PC-9 (cell line): ENCODE measurements around the gene SCAPER. TPM values are rescaled to one million over a fixed set of nuclear protein-coding genes. Genes with fewer than 3 reads are reported as not detected.

Experiments
- BruUV-seq: library from RNA; stranded (reverse); fragments of 400-500 nt; replicated peaks from 2 replicates; lab custom pipeline; 2021; lab: Mats Ljungman, UMichigan
- CTCF ChIA-PET: fragments of 300-600 bp; sonication (Branson Sonifier 250); formaldehyde crosslinking; loops from one replicate; lab custom pipeline; 2022; ENCODE audit warnings: antibody characterized with exemption; lab: Charles Lee
- POLR2A ChIA-PET: fragments of 300-600 bp; sonication (Branson Sonifier 250); formaldehyde crosslinking; loops from one replicate; lab custom pipeline; 2022; ENCODE audit warnings: antibody characterized with exemption; ENCODE audit not compliant: unreplicated experiment; lab: Charles Lee
- DNase-seq, 2 experiments: peaks; one replicate each; pipeline versions ENCODE4 v3.0.0 to v3.0.0-alpha.2; 2015 to 2022; ENCODE audit warnings: mixed read lengths in 1 of 2
- H2AFZ ChIP-seq: fragments of 200-600 bp; sonication (generic); 2 replicates; pipeline ENCODE4 v1.8.1; 2017; ENCODE audit warnings: antibody characterized with exemption
- H3F3A ChIP-seq: fragments of 200-600 bp; sonication (generic); 2 replicates; pipeline ENCODE4 v1.8.1; 2017; ENCODE audit warnings: antibody characterized with exemption, mild to moderate bottlenecking, low read depth; ENCODE audit not compliant: insufficient read depth
- H3K27ac ChIP-seq: fragments of 200-600 bp; sonication (generic); 2 replicates; pipeline ENCODE4 v1.6.1; 2016; ENCODE audit warnings: mixed run types
- H3K27me3 ChIP-seq: fragments of 200-600 bp; sonication (generic); 2 replicates; pipeline ENCODE4 v1.6.1; 2016; ENCODE audit warnings: low read depth, mixed run types; ENCODE audit not compliant: insufficient read depth
- H3K36me3 ChIP-seq: fragments of 200-600 bp; sonication (generic); 2 replicates; pipeline ENCODE4 v1.6.1; 2016; ENCODE audit warnings: low read depth, mixed run types
- H3K4me1 ChIP-seq: fragments of 200-600 bp; sonication (generic); replicated peaks from 2 replicates; pipeline ENCODE4 v1.6.1; 2016; ENCODE audit warnings: mixed run types; ENCODE audit not compliant: insufficient read depth
- H3K4me2 ChIP-seq: fragments of 200-600 bp; sonication (generic); 2 replicates; pipeline ENCODE4 v1.6.1; 2017; ENCODE audit warnings: mixed run types
- H3K4me3 ChIP-seq: fragments of 200-600 bp; sonication (generic); 2 replicates; pipeline ENCODE4 v1.6.1; 2016; ENCODE audit warnings: mixed run types
- H3K79me2 ChIP-seq: fragments of 200-600 bp; sonication (generic); 2 replicates; pipeline ENCODE4 v1.6.1; 2017; ENCODE audit warnings: low read depth, mixed run types
- H3K9me2 ChIP-seq: fragments of 200-600 bp; sonication (generic); 2 replicates; pipeline ENCODE4 v1.8.1; 2017; ENCODE audit warnings: mild to moderate bottlenecking; ENCODE audit not compliant: insufficient read depth
- H3K9me3 ChIP-seq: fragments of 200-600 bp; sonication (generic); 2 replicates; pipeline ENCODE4 v1.8.1; 2016; ENCODE audit warnings: low read depth; ENCODE audit not compliant: insufficient read depth
- H4K20me1 ChIP-seq: fragments of 200-600 bp; sonication (generic); 2 replicates; pipeline ENCODE4 v1.8.1; 2017; ENCODE audit not compliant: insufficient read depth
- EZH2 ChIP-seq: fragments of 200-600 bp; sonication (generic); IDR thresholded peaks from 2 replicates; pipeline ENCODE4 v1.8.0; 2017; ENCODE audit warnings: antibody characterized with exemption, low read depth
- intact Hi-C: fragments of 100-400 bp; cut with micrococcal nuclease; formaldehyde crosslinking; loops from one replicate; pipeline ENCODE4 v1.10.0; 2022; ENCODE audit not compliant: unreplicated experiment
- total RNA-seq: library from RNA; stranded (reverse); gene quantifications from 2 replicates; pipeline ENCODE4 v1.2.3, GENCODE V29; 2021
- TF ChIP-seq, protein P1 (sequence below): fragments of 200-600 bp; sonication (generic); conservative IDR thresholded peaks from 2 replicates; pipeline ENCODE4 v1.6.1; 2017; ENCODE audit warnings: mixed run types, antibody characterized with exemption, mild to moderate bottlenecking, moderate library complexity

Gene SCAPER
- total RNA-seq, 1 experiment from 2014 or later: 18.7 TPM

DNA sequence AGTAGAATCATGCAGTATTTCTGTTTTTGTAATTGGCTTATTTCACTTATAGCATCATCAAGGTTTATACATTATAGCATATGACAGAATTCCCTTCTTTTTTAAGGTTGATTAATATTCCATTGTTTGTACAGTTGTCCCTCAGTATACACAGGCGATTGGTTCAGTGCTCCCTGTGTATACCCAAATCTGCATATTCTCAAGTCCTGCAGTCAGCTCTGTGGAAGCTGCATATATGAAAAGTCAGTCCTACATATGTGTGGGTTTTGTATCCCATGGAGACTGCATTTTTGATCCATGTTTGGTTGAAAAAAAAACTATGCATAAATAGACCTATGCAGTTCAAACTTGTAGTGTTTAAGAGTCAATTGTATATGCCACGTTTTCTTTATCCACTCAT, 440.9 kb downstream of the SCAPER start:
- H3K79me2 ChIP-seq: no peaks in the 10 kb centered on the region
- intact Hi-C loops: no loop called here
- H3F3A ChIP-seq: no peaks in the 10 kb centered on the region
- H2AFZ ChIP-seq: no peak overlapping the region
- no peak overlapping the region for H3K4me3 ChIP-seq
- no peaks in the 10 kb centered on the region for H3K4me1 ChIP-seq
- H3K27me3 ChIP-seq: no peaks in the 10 kb centered on the region
- H3K9me2 ChIP-seq: no peaks in the 10 kb centered on the region
- H3K27ac ChIP-seq: no peak overlapping the region
- no peak overlapping the region for H3K4me2 ChIP-seq
- no peak for DNase-seq
- TF ChIP-seq EZH2: no peak
- TF ChIP-seq, protein P1, sequence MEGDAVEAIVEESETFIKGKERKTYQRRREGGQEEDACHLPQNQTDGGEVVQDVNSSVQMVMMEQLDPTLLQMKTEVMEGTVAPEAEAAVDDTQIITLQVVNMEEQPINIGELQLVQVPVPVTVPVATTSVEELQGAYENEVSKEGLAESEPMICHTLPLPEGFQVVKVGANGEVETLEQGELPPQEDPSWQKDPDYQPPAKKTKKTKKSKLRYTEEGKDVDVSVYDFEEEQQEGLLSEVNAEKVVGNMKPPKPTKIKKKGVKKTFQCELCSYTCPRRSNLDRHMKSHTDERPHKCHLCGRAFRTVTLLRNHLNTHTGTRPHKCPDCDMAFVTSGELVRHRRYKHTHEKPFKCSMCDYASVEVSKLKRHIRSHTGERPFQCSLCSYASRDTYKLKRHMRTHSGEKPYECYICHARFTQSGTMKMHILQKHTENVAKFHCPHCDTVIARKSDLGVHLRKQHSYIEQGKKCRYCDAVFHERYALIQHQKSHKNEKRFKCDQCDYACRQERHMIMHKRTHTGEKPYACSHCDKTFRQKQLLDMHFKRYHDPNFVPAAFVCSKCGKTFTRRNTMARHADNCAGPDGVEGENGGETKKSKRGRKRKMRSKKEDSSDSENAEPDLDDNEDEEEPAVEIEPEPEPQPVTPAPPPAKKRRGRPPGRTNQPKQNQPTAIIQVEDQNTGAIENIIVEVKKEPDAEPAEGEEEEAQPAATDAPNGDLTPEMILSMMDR: no peak
- no peaks in the 10 kb centered on the region for H4K20me1 ChIP-seq
- ChIA-PET CTCF (no interaction called here), POLR2A (no interaction called here)
- no TSS peak for BruUV-seq
- no peaks in the 10 kb centered on the region for H3K36me3 ChIP-seq
- 0 out of 2 replicates have a peak, but pooled peaks cover 4% of the 10 kb centered on the region for H3K9me3 ChIP-seq

GRCh38 chr15:76460871-76461270, 444.3 kb downstream of the SCAPER start:
- ChIA-PET POLR2A (interaction anchor here (0.6 kb wide), 1 partner anchor 154 kb away, joined by 5 read pairs; no protein-coding TSS in a partner anchor), CTCF (no interaction called here)
- Histone ChIP-seq H3K9me3 (0 out of 2 replicates have a peak, but pooled peaks cover 4% of the 10 kb centered on the region), H2AFZ (no peak overlapping the region), H3K27me3 (no peaks in the 10 kb centered on the region), H3F3A (no peaks in the 10 kb centered on the region), H3K4me1 (no peaks in the 10 kb centered on the region), H3K4me3 (no peak overlapping the region), H4K20me1 (no peaks in the 10 kb centered on the region), H3K79me2 (no peaks in the 10 kb centered on the region), H3K36me3 (no peaks in the 10 kb centered on the region), H3K4me2 (no peak overlapping the region), H3K27ac (no peak overlapping the region), H3K9me2 (no peaks in the 10 kb centered on the region)
- intact Hi-C loops: no loop called here
- no peak for DNase-seq
- BruUV-seq: no TSS peak
- TF ChIP-seq, protein P1: no peak
- no peak for TF ChIP-seq EZH2

GRCh38 chr15:76460347-76460746, 444.8 kb downstream of the SCAPER start:
- no TSS peak for BruUV-seq
- TF ChIP-seq, protein P1: no peak
- no peak for TF ChIP-seq EZH2
- CTCF ChIA-PET: no interaction called here

More at GRCh38 chr15:76460347-76460746, 444.8 kb downstream of the SCAPER start:
- no peaks in the 10 kb centered on the region for H3K9me2 ChIP-seq
- no peaks in the 10 kb centered on the region for H4K20me1 ChIP-seq
- DNase-seq: no peak
- POLR2A ChIA-PET: no interaction called here
- H3K4me2 ChIP-seq: no peak overlapping the region
- intact Hi-C loops: no loop called here
- no peak overlapping the region for H3K27ac ChIP-seq
- H3F3A ChIP-seq: no peaks in the 10 kb centered on the region
- H3K79me2 ChIP-seq: no peaks in the 10 kb centered on the region
- no peaks in the 10 kb centered on the region for H3K36me3 ChIP-seq
- no peaks in the 10 kb centered on the region for H3K27me3 ChIP-seq
- H3K9me3 ChIP-seq: 0 out of 2 replicates have a peak, but pooled peaks cover 4% of the 10 kb centered on the region
- no peak overlapping the region for H3K4me3 ChIP-seq
- no peak overlapping the region for H2AFZ ChIP-seq
- no peaks in the 10 kb centered on the region for H3K4me1 ChIP-seq
